ENCODE results near the gene PDE3A.

The PDE3A gene

GRCh38 chr12:20560935-20561334, 192.6 kb downstream of the PDE3A start:
- DNase-seq (ENCODE audit: insufficient read length, low spot score) = no peak
- no peak for FAIRE-seq
- TF ChIP-seq POLR2A (IDR thresholded peaks at IDR 0.05; ENCODE audit: low read depth, low read length) = no peak

DNA sequence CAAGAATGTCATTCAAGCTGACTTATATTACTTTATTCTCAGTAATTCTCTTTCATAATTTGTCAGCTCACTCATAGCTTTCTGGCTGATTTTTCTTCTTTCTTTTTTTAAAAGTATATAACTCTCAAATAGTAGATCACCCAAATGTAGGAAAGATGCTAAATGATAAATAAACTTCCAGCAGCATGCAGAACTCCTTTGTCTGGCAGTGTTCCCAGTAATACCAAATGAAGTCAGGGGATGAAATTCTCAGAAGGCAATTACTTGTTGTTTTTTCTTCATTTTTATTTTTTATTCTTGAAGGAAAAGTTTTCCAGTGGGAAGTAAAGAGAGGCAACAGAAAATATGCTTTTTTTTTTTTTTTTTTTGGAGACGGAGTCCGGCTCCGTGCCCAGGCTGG, 193.5 kb downstream of the PDE3A start:
- DNase-seq (ENCODE audit: insufficient read length, low spot score) = no peak
- no peak for TF ChIP-seq POLR2A (IDR thresholded peaks at IDR 0.05; ENCODE audit: low read depth, low read length)
- FAIRE-seq = no peak

GRCh38 chr12:20567413-20567812, 199.1 kb downstream of the PDE3A start:
- no peak for DNase-seq (ENCODE audit: insufficient read length, low spot score)
- TF ChIP-seq POLR2A (IDR thresholded peaks at IDR 0.05; ENCODE audit: low read depth, low read length) = no peak
- no peak for FAIRE-seq

DNA sequence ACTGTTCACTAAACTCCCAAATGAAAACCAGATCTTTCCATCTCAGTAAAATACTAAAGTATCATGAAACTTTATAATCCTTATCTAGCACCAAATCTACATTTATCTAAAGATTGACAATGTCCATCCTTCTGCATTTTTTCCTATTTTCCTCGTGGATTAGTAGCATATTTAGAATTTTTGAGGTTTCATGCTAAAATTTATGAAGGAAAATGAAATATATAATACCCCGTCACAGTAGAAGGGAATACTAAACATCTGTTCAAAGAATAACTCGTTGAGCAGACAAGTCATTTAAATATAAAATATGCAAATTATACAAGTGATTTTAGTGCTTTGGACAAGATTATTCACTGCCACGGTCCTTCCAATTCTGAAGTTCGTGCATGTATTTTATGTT, 204.1 kb downstream of the PDE3A start:
- no peak for TF ChIP-seq POLR2A (IDR thresholded peaks at IDR 0.05; ENCODE audit: low read depth, low read length)
- no peak for FAIRE-seq
- no peak for DNase-seq (ENCODE audit: insufficient read length, low spot score)

DNA sequence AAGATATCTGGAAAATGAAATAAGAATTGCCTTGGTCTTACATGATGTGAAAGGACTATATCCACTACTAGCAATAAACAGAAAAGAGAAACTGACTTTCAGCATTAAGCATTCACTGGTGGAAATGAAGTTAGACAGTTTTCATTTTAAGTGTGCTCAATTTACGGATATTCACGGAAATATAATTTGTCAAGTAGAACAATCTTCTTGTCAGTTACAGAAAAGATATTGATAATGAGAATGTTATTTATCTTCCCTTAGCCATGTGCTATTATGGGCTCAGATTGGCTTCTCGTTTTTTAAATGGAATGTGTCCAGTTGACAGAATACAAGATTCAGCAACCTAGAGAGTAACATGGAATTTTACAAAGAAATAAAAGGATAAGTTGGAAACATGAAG, 208.2 kb downstream of the PDE3A start:
- no peak for TF ChIP-seq POLR2A (IDR thresholded peaks at IDR 0.05; ENCODE audit: low read depth, low read length)
- FAIRE-seq = no peak
- no peak for DNase-seq (ENCODE audit: insufficient read length, low spot score)

DNA sequence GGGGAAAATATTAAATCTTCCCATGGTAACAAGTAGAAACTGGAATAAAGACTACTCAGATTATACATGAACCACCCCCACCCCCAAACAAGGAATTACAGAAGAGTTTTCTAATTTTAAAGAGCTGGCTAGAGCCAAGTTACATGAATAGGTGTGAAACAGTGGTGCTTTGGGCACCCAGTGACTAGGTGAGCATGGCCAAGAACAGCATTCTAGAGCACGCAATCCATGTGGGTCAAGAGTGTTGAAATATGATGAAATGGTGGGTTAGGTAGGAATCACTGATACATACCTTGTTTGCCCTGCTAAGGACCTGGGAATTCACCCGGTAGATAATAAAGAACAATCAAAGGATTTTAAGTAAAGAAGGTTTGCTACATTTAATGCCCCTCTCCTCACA, 208.7 kb downstream of the PDE3A start:
- DNase-seq (ENCODE audit: insufficient read length, low spot score) (no peak), FAIRE-seq (no peak)
- no peak for TF ChIP-seq POLR2A (IDR thresholded peaks at IDR 0.05; ENCODE audit: low read depth, low read length)

- DNase-seq (ENCODE audit: insufficient read length, low spot score) (no peak), FAIRE-seq (no peak)
- no peak for TF ChIP-seq POLR2A (IDR thresholded peaks at IDR 0.05; ENCODE audit: low read depth, low read length)
Measured at GRCh38 chr12:20578142-20578541, 209.8 kb downstream of the PDE3A start.

- no peak for FAIRE-seq
- DNase-seq (ENCODE audit: insufficient read length, low spot score) = no peak
- TF ChIP-seq POLR2A (IDR thresholded peaks at IDR 0.05; ENCODE audit: low read depth, low read length) = no peak
Measured at GRCh38 chr12:20585055-20585625, 216.8 kb downstream of the PDE3A start.

DNA sequence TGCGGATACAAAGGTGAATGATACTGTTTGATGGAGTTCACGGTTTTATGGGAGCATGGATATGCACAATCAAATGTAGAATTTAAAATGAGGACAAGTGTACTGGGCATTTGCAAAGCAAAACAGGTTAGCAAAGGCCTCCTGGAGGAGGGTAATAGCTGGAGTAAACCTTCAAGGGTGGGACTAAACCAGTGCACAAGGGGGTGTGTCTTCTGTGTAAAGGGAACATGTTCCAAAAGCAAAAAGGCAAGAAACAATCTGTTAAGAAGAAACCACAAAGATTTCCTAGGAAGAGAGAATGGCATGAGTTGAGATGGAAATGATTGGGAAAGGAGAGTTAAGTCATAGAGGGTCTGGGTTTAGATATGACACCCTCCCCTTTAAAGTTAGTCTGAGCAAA, 217.6 kb downstream of the PDE3A start:
- no peak for FAIRE-seq
- no peak for TF ChIP-seq POLR2A (IDR thresholded peaks at IDR 0.05; ENCODE audit: low read depth, low read length)
- DNase-seq (ENCODE audit: insufficient read length, low spot score) = no peak

DNA sequence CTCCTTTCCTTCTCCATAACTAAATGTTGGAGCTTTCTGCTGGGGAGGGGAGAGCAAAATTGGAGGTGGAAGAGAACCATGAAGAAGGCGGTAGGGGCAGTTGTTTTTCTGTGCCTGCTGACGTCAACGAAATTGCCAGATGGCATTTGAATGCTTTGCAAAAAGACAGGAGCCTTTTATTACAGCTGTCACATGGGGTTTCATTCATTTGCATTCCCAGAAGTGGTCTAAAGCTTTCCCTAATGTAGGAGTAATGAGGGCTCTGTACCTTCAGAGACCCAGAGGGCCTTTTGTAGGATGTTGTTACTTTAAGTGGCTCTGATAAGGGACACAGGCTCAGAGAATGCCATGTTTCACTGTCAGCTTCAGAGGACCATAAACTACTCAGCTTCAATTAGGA, 219.7 kb downstream of the PDE3A start:
- FAIRE-seq (no peak), DNase-seq (ENCODE audit: insufficient read length, low spot score) (no peak)
- no peak for TF ChIP-seq POLR2A (IDR thresholded peaks at IDR 0.05; ENCODE audit: low read depth, low read length)

GRCh38 chr12:20590570-20590969, 222.2 kb downstream of the PDE3A start:
- TF ChIP-seq POLR2A (IDR thresholded peaks at IDR 0.05; ENCODE audit: low read depth, low read length) = no peak
- DNase-seq (ENCODE audit: insufficient read length, low spot score) = no peak
- FAIRE-seq = no peak

DNA sequence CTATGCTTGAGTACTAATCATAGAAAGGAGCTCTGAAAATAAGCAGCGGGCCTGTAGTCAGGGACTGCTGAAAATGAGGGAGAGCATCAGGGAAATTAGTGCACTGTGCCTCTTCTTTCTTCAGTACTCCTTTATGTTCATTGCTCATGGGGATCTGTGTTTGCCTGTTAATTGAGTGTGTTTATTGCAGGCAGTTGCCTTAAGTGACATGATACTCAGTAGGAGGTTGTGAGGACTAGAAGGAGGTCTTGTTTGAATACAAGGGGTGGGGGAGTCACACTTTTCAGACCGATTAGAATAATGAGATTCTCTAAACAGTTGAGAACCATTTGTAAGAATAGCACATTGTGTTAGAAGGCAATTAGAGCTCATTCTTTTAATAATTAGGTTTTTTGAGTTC, 224.2 kb downstream of the PDE3A start:
- no peak for FAIRE-seq
- TF ChIP-seq POLR2A (IDR thresholded peaks at IDR 0.05; ENCODE audit: low read depth, low read length) = no peak
- no peak for DNase-seq (ENCODE audit: insufficient read length, low spot score)

- no peak for DNase-seq (ENCODE audit: insufficient read length, low spot score)
- no peak for TF ChIP-seq POLR2A (IDR thresholded peaks at IDR 0.05; ENCODE audit: low read depth, low read length)
- no peak for FAIRE-seq
Measured at GRCh38 chr12:20593611-20594010, 225.3 kb downstream of the PDE3A start.

GRCh38 chr12:20596061-20596460, 227.7 kb downstream of the PDE3A start:
- no peak for TF ChIP-seq POLR2A (IDR thresholded peaks at IDR 0.05; ENCODE audit: low read depth, low read length)
- DNase-seq (ENCODE audit: insufficient read length, low spot score) (no peak), FAIRE-seq (no peak)

- FAIRE-seq (no peak), DNase-seq (ENCODE audit: insufficient read length, low spot score) (no peak)
- no peak for TF ChIP-seq POLR2A (IDR thresholded peaks at IDR 0.05; ENCODE audit: low read depth, low read length)
Measured at GRCh38 chr12:20599757-20600156, 231.4 kb downstream of the PDE3A start.

GRCh38 chr12:20601668-20602280, 233.4 kb downstream of the PDE3A start:
- no peak for TF ChIP-seq POLR2A (IDR thresholded peaks at IDR 0.05; ENCODE audit: low read depth, low read length)
- FAIRE-seq (no peak), DNase-seq (ENCODE audit: insufficient read length, low spot score) (no peak)

Data from H54 (cell line).